GM18498 (cell line): ENCODE results near the gene RAD23A.
"Not testable (repeated sequence)": the region's sequence is repeated elsewhere in the genome, so short reads cannot be mapped to it uniquely, and the experiment has no call there.

Experiments used
- ATAC-seq: cut with Tn5 transposase; IDR thresholded peaks from one replicate; pipeline ENCODE4 v1.9.1; 2021; ENCODE audit warnings: mild to moderate bottlenecking, moderate library complexity; ENCODE audit not compliant: unreplicated experiment

RAD23A gene

DNA sequence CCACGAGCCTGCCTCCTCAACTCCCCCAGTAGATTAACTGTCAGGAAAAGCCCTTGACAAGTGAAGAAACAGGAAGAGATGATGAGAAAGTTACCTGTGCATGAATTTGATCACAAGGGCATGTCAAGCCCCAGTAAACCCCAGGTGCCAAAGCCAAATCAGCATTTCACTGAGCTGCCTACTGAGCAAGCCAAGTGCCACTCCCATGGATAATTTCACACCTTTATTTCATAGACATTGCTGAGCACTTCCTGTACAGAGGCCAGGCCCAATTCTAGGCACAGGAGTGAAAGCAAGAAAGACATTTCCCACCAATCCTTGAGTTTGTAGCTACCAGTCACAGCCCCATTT, 8.9 kb downstream of the RAD23A start:
- no peak for ATAC-seq

DNA sequence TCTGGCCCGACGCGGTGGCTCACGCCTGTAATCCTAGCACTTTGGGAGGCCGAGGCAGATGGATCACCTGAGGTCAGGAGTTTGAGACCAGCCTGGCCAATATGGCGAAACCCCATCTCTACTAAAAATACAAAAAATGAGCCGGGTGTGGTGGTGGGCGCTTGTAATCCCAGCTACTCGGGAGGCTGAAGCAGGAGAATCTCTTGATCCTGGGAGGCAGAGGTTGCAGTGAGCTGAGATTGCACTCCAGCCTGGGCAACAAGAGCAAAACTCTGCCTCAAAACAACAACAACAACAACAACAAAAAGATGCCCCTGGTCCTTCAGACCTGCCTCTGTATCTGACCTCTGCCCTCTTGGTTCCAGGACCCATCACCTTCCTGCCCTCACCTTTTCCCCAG, 9.9 kb downstream of the RAD23A start:
- not testable (repeated sequence) for ATAC-seq

DNA sequence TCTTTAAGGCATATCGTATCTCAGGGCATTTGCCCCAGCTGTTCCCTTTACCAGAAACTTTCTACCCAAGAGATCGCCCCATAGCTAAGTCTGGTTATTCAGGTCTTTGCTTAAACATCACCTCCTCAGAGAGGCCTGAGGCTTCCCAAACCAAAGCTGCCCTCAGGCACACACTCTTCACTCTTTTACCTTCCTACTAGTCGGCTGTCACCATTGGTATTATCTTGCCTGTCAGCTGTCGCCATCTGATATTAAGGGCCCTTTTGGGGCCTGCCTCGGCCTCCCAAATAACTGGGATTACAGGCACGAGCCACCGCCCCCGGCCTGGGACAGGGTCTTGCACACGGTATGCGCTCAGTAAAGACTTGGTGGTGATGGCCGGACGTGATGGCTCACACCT, 10.3 kb downstream of the RAD23A start:
- ATAC-seq: no peak

DNA sequence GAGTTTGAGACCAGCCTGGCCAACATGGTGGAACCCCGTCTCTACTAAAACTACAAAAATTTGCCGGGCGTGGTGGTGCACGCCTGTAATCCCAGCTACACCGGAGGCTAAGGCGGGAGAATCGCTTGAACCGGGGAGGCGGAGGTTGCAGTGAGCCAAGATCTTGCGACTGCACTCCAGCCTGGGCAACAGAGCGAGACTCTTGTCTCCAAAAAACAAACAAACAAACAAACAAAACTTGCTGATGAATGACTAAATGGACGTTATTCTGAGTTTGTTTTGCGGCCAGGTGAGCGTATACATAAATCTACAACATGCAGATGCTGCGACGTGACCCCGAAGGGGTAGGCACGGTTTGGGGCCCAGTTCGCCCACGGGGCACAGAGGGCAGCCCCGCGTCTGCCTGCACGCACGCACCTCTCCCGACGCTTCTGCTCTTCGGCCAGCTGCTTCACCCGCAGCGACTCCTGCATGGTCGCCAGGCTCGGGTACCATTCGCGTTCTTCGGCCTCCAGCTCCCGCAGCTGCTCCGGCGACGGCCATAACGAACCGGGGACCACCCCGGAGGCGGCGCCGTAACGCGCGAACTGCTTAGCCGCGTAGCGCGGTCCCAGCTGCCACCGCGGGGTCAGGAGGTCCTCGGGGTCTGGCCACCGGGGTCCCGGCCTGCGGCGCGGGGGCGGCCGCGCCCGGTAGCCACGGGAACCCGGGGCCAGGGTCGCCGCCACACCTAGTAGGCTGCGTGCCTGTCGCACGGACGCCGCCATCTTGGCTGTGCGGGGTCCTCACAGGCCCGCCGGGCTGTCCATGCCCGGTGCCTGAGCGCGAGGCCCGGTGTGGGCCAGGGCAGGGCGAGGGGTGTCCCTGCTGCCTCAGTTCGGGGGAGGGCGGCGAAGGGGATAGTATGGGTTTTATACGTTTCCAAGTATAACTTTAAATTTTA, 11.1 kb downstream of the RAD23A start, which contains the start of gene GADD45GIP1:
Gene GADD45GIP1, minus strand, starts transcription at position 778 of the 943 bp plus-strand sequence. Its CDS starts 11 bp downstream, at position 767.
- ATAC-seq: peak; percentile 78

DNA sequence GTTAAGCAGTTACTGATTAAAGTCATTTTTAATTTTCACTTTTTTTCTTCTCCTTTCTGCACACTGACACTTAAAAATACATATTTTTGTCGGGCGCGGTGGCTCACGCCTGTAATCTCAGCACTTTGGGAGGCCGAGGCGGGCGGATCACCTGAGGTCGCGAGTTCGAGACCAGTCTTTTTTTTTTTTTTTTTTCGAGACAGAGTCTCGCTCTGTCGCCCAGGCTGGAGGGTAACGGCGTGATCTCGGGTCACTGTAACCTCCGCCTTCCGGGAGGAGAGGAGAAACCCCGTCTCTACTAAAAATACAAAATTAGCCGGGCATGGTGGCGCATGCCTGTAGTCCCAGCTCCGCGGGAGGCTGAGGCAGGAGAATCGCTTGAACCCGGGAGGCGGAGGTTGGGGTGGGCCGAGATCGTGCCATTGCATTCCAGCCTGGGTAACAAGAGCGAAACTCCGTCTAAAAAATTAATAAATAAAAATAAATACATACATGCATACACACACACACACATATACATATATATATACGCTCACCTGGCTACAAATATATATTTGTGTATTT, 11.8 kb downstream of the RAD23A start:
- not testable (repeated sequence) for ATAC-seq

DNA sequence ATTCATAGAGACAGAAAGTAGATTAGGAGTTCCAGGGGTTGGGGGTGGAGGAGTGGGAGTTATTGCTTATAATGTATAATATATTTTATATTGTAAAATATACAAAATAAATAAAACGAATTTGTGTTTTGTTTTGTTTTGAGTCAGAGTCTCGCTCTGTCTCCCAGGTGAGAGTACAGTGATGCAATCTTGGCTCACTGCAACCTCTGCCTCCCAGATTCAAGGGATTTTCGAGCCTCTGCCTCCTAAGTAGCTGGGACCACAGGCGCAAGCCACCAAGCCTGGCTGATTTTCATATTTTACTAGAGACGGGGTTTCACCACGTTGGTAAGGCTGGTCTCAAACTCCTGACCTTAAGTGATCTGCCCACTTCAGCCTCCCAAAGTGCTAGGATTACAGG, 13.8 kb downstream of the RAD23A start:
- no peak for ATAC-seq

DNA sequence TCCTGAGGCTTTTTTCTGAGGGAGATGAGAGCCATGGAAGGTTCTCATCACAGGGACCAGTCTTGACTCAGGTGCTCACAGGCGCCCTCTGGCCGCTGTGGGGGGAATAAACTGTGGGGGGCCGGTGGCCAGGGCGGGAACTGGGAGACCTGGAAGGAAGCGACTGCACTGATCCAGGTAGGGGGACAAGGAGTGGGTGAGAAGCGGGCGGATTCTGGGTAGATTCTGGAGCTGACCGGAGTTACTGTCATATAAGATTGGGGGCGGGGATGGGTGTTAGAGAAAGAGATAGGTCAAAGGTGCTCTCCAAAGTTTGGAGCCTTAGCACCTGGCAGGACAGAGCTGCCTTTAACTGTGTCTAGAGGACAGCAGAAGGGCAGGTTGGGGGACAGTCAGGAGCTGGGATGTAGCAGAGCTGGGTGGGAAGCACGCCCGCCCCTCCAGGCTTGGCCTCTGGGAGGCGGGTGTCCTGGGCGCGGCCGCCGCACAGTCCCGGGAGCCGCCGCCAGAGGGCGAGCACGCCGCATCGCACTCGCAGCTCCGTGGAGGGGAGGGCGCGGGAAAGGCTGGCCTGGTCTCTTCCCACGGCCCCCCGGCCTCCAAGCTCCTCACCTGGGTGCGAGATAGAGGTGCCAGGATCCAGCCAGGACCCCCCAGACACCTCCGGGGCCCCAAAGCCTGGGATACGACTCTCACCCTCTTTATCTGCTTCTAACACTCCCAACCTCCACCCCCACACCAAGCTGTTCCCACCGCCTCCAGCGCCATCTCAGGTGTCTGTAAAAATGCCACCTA, 19.6 kb downstream of the RAD23A start:
- no peak for ATAC-seq

DNA sequence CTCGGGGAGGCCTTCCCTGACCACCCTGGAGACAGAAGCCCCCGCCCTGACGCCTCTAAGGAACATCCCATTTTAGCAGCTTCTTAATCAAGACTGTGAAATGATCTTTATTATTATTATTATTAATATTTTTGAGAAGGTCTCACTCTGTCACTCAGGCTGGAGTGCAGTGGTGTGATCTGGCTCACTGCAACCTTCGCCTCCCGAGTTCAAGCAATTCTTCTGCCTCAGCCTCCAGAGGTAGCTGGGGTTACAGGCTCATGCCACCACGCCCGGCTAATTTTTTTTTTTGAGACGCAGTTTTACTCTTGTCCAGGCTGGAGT, 20.1 kb downstream of the RAD23A start:
- no peak for ATAC-seq

DNA sequence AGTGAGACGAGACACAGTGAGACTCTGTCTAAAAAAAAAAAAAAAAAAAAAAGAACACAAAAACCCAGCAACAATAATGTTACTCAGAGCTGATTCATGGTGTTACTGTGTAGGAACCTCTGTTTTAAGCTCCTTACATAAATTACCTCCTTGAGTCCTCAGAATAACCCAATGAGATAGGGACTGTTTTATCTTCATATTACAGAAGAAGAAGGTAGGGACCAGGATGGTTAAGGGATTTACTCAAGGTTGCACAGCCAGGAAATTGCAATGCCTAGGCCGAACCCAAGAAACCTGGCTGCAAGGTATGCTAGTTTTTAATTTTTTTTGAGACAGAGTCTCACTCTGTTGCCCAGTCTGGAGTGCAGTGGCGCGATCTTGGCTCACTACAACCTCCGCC, 22.2 kb downstream of the RAD23A start:
- ATAC-seq: no peak

DNA sequence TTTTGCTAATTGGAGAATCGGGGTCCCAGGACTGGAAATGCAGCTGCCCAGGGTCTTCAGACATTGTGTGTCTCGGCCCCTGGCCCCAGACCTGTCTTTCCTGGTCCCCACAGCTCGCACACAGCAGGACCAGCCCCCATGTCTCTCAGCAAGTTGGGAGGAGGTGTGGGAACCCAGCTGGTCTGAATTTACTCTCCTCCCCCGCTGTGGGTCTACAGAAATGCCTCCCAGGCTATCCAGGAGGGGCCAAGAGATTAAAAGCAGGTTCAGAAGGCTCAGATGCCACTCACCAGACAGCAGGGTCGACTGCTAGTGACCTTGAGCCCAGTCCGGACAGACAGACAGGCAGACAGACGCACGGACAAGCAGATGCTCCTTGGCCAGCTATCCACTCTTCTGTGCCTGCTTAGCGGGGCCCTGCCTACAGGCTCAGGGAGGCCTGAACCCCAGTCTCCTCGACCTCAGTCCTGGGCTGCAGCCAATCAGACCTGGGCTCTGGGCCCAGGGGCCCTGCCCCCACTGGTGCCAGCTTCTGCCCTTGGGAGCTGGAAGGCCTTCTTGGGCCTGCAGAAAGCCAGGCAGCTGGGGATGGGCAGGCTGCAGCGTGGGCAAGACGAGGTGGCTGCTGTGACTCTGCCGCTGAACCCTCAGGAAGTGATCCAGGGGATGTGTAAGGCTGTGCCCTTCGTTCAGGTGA, 23.8 kb downstream of the RAD23A start, which contains the start of gene DAND5:
Gene DAND5, plus strand, starts transcription at position 285 of the 697 bp plus-strand sequence. Its CDS starts 85 bp downstream, at position 370.
- ATAC-seq: no peak

DNA sequence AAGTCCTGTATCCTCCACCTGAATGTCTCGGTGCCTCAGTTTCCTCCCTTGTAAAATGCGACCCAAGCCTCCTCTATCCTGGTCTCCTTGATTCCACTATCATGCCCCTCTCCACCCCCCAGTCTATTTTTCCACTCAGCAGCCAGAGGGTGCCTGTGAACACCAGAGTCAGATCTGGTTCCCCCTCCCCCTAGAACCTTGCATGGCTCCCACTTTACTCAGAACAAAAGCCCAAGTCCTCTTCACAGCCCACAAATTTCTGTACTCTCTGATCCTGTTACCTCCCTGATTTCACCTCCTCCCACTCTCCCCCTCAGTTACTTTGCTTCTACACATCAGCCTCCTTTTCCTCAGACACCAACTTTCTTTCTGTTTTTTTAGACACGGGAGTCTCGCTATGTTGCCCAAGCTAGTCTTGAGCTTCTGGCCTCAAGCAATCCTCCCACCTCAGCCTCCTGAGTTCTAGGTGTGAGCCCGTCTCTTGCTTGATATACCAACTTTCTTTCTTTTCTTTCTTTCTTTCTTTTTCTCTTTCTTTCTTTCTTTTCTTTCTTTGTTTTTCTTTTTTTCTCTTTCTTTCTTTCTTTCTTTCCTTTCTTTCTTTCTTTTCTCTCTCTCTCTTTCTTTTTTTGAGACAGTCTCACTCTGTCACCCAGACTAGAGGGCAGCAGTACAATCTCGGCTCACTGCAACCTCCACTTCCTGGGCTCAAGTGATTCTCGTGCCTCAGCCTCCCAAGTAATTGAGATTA, 24.6 kb downstream of the RAD23A start:
- ATAC-seq: no peak

DNA sequence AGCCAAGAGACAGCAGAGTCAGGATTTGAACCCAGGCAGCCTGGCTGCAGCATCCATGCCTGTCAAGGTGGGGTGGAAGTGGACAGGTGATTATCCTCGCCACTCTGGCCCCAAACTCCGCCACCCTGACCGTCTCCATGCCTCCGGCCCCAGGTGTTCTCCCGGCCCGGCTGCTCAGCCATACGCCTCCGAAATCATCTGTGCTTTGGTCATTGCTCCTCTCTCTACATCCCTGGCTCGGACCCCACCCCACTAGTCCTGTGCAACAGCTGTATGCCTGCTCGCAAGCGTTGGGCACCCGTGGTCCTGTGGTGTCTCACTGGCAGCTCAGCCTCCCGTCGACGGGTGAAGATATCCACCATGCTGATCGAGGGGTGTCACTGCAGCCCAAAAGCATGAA, 27.6 kb downstream of the RAD23A start:
- no peak for ATAC-seq

DNA sequence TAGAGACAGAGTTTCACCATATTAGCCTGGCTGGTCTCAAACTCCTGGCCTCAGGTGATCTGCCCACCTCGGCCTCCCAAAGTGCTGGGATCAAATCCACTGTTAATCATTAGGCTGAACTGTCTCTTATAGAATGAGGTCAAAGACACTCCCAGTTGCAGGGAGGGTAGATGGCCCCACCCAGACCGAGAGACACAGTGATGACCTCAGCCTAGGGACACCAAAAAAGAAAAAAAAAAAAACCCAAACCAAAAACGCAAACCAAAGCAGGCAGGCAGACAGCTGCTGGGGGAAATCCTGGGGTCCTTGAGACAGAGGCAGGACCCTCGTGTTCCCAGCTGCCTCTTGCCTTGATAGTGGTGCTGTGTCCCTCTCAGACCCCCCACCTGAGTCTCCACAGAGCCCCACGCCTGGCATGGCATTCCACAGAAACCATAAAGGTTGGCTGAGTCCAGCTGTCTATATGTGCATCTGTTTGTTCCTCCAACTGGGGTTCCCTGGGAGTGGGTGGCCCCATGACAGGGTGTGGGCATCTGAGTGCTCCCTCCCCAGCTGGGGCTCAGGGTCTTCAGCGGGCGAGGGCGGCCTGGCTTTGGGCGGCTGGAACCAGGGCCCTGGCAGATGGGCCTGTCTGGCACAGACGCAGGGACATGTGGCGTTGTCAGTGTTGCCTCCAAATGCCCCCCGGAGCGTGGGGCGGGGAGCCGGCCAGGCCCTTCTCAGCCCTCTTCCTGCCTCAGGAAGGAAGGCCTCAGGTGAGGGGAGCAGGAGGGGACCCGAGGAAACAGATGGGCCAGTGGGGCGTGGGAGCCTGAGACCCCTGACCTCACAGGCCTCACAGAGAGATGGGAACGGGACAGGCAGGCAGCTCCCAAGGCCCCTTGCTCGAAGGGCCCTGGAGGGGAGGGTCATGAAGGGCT, 28.9 kb downstream of the RAD23A start:
- no peak for ATAC-seq

DNA sequence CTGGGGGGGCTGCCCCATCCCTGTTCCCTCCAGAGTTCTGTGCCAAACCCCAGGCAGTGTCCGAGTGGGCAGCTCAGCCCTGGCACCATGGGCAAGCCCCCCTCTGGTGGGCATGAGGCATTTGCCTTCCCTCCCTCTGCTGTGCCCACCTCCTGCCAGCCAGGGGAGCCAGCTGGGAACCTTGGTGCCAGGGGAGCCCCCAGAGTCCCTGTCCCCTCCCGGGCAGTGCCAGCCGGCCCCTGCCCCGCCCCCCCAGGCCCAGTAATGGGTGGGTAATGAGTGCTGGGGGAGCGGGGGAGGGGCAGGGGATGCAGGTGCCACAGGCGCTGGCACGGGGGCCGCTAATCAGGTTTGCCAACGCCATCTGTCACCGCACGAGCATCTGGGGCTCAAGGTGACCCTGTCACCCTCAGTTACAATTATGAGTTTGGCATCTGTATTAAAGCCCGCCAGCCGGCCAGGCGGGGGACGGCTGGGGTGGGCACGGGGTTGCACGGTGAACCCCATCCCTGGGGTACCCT, 29.6 kb downstream of the RAD23A start:
- no peak for ATAC-seq

DNA sequence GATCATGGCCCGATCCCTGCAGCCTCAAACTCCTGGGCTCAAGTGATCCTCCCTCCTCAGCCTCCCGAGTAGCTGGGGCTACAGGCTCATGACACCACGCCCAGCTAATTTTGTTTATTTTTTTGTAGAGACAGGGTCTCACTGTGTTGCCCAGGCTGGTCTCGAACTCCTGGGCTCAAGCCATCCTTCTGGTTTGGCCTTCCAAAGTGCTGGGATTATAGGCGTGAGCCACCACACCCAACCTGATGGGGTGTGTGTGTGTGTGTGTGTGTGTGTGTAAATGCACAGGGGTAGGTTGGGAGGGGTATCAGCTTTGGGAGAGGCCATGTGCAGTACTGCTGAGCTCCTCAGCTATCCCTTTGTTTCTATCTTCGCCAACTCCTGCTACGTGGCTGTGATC, 30.4 kb downstream of the RAD23A start:
- ATAC-seq: not testable (repeated sequence)

DNA sequence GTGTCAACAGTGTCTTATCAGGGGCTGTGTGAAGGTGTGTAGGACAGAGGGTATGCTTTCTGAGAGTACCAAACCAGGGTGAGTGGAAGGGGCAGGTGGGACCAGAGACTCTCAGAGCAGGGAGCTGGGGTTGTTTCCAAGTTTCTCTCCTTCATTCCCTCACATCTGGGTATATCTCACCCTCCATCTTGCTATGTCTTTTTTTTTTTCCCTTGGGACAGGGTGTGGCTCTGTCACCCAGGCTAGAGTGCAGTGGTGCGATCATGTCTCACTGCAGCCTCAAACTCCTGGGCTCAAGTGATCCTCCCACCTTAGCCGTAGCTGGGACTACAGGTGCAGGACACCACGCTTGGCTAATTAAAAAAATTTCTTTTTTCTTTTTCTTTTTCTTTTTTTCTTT, 34.3 kb downstream of the RAD23A start:
- ATAC-seq: no peak

DNA sequence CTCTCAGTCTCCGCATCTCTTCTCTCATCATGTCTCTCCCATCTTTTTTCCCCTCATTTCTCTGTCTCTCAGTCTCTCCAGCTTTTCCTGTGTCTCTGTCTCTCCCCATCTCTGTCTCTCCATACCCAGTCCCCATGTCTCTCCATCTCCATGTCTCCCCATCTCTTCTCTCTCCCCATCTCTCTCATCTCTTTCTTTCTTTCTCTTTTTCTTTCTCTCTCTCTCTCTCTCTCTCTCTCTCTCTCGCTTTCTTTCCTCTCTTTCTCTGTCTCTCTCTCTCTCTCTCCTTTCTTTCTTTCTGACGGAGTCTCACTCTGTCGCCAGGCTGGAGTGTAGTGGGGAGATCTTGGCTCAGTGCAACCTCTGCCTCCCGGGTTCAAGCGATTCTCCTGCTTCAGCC, 37.0 kb downstream of the RAD23A start:
- no peak for ATAC-seq

DNA sequence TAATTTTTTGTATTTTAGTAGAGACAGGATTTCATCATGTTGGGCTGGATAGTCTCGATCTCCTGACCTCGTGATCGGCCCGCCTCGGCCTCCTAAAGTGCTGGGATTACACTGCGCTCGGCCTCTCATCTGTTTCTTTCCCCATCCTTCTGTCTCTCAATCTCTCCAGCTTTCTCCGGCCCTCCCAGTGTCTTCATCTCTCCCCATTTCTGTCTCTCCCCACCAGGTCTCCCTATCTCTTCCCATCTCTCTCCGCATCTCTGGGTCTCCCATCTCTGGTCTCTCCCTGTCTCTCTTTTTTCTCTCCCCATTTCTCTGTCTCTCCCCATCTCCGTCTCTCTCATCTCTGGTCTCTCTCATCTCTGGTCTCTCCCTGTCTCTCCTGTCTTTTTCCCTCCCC, 37.4 kb downstream of the RAD23A start:
- ATAC-seq: no peak

DNA sequence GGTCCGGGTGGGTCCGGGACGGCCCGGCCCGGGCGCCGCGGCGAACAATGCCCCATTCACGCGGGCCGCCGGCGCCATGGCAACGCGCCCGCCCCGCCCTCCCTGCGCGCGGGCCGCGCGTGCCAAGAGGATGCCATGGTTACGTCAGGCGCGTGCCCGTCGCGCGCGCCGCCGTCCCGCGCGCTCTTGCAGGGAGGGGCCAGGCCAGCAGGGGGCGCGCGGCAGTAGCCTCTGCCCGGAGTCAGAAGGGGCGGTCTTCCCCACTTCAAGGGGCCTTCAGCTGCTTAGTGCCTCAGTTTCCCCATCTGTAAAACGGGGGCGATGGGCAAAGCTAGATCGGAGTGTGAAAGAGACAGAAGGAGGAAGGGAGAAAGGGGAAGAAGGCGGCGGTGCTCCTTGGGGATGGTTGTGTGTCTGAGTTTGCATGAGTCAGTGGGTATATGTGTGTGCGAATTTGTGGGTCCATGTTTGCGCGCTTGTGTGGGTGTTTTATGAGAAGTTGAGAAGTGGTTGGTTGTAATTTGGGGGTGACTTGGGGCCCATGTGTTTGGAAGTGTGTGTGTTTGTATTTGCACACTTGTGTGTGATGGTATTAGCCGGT, 38.0 kb downstream of the RAD23A start:
- no peak for ATAC-seq
